ENCODE measurements around the gene TEX13D.
"Not testable (repeated sequence)": the region's sequence is repeated elsewhere in the genome, so short reads cannot be mapped to it uniquely, and the experiment has no call there.

The TEX13D gene

GRCh38 chrX:124332481-124333424 is at the start of gene TEX13D:
Gene TEX13D, plus strand, starts transcription at chrX:124332660. Its CDS starts 258 bp downstream, at chrX:124332918.
- DNase-seq, result no peak

GRCh38 chrX:124289443-124289842 is 43.0 kb upstream of the TEX13D start:
- peak; percentile 85 for DNase-seq

GRCh38 chrX:124293810-124294209 is 38.6 kb upstream of the TEX13D start:
- no peak for DNase-seq

GRCh38 chrX:124299323-124299722 is 33.1 kb upstream of the TEX13D start:
- not testable (repeated sequence) for DNase-seq

- DNase-seq, result no peak
Measured at GRCh38 chrX:124300405-124300804, 32.1 kb upstream of the TEX13D start.

GRCh38 chrX:124307253-124307907 is 25.1 kb upstream of the TEX13D start:
- DNase-seq, result no peak

GRCh38 chrX:124325732-124326131 is 6.7 kb upstream of the TEX13D start:
- no peak for DNase-seq

GRCh38 chrX:124328765-124329164 is 3.7 kb upstream of the TEX13D start:
- DNase-seq, result no peak

- DNase-seq, result no peak
Measured at GRCh38 chrX:124333862-124334261, 1.4 kb downstream of the TEX13D start.

GRCh38 chrX:124334555-124334954 is 2.1 kb downstream of the TEX13D start:
- DNase-seq, result not testable (repeated sequence)

- DNase-seq, result no peak
Measured at GRCh38 chrX:124335598-124335997, 3.1 kb downstream of the TEX13D start.

GRCh38 chrX:124337916-124338315 is 5.5 kb downstream of the TEX13D start:
- no peak for DNase-seq

GRCh38 chrX:124338733-124339514 is 6.5 kb downstream of the TEX13D start:
- DNase-seq, result no peak

GRCh38 chrX:124341396-124342132 is 9.1 kb downstream of the TEX13D start:
- DNase-seq, result no peak

GRCh38 chrX:124342174-124342867 is 9.9 kb downstream of the TEX13D start:
- DNase-seq, result no peak

GRCh38 chrX:124343016-124343415 is 10.6 kb downstream of the TEX13D start:
- no peak for DNase-seq

- no peak for DNase-seq
Measured at GRCh38 chrX:124344246-124344645, 11.8 kb downstream of the TEX13D start.

- DNase-seq, result no peak
Measured at GRCh38 chrX:124346117-124346876, 13.8 kb downstream of the TEX13D start, which contains the start of gene SH2D1A. Gene SH2D1A, plus strand, starts transcription at chrX:124346563. Its CDS starts 80 bp downstream, at chrX:124346643.

GRCh38 chrX:124346877-124347241 is 14.4 kb downstream of the TEX13D start:
- no peak for DNase-seq

- DNase-seq, result no peak
Measured at GRCh38 chrX:124347242-124347641, 14.8 kb downstream of the TEX13D start.

GRCh38 chrX:124348182-124348581 is 15.7 kb downstream of the TEX13D start:
- no peak for DNase-seq
